ENCODE results near the gene ADCY3. TPM values are rescaled to one million over a fixed set of nuclear protein-coding genes. Genes with fewer than 3 reads are reported as not detected.

ADCY3 gene
- total and polyA plus RNA-seq, 12 donors = 5.3 to 50.8 (median 13.1) TPM

DNA sequence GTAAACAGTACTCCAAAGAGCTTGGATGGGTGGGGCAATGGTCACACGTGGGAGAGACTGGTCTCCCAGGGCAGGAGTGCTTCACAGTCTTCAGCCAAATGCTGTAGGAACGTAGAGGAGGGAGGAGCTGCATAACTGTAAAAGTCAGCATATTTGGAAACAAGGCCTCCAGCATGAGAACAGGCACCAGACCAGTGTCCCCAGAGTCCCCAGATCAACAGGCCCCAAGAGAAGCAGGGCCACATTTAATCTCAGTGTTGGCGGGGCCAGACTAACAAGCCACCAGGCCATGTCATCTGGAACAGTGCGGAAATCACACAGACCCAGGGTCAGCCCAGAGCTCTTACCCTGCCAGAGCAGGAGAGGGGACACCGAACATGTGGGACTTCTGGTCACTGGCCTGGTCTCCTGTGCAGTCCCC lies 63.2 kb downstream of the ADCY3 start:
- Histone ChIP-seq H3K27ac (peak overlapping the region; percentile 40 to 85 (median 77)), H3K27me3 (no peaks in the 10 kb centered on the region), H3K4me1 (peaks cover 0 to 50% (median 16%) of the 10 kb centered on the region in 9 donors), H3K9me3 (no peaks in the 10 kb centered on the region), H3K4me3 (no peak overlapping the region), H3K36me3 (no peaks in the 10 kb centered on the region)
- intact Hi-C loops (cut with DNase I) = loop anchor here in 3 of 10 donors (5.0 to 10.0 kb wide), 3 partner anchors 58 to 116 kb away; partner anchors contain the start of gene DNAJC27 (in 1 of the 3)
- TF ChIP-seq, protein P1, sequence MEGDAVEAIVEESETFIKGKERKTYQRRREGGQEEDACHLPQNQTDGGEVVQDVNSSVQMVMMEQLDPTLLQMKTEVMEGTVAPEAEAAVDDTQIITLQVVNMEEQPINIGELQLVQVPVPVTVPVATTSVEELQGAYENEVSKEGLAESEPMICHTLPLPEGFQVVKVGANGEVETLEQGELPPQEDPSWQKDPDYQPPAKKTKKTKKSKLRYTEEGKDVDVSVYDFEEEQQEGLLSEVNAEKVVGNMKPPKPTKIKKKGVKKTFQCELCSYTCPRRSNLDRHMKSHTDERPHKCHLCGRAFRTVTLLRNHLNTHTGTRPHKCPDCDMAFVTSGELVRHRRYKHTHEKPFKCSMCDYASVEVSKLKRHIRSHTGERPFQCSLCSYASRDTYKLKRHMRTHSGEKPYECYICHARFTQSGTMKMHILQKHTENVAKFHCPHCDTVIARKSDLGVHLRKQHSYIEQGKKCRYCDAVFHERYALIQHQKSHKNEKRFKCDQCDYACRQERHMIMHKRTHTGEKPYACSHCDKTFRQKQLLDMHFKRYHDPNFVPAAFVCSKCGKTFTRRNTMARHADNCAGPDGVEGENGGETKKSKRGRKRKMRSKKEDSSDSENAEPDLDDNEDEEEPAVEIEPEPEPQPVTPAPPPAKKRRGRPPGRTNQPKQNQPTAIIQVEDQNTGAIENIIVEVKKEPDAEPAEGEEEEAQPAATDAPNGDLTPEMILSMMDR (IDR thresholded peaks at IDR 0.05) = no peak
- peak; percentile 44 to 63 for DNase-seq
- ATAC-seq = peak; percentile 43 to 63 (median 57)
- WGBS, 2 donors = 58 to 73% methylated on average over 5 of the region's 5 CpGs

DNA sequence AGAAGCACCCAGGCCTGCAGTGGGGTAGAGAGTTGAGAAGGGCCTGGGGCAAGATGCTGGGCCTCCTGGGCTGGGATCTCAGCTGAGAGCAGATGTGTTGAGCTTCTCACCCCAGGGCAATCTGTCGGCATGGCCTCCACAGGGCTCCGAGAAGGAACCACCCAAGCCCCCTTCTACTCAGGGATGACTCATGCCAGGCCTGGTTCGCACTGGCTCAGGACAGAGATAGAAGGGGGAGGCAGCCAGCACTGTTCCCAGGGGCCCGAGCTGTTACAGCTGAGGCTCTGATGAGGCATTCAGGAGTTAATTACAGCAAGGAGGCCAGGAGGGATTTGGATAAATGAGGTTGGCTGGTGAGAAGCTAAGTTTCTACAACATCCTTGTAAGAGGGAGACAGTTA lies 64.3 kb downstream of the ADCY3 start:
- Histone ChIP-seq H3K9me3 (no peaks in the 10 kb centered on the region), H3K4me3 (no peak overlapping the region), H3K36me3 (no peaks in the 10 kb centered on the region), H3K27ac (peak overlapping the region; percentile 40 to 85 (median 77)), H3K4me1 (peaks cover 0 to 41% (median 14%) of the 10 kb centered on the region in 9 donors), H3K27me3 (no peaks in the 10 kb centered on the region)
- intact Hi-C loops (cut with DNase I) = loop anchor here in 3 of 10 donors (5.0 to 10.0 kb wide), 3 partner anchors 59 to 117 kb away; partner anchors contain the start of gene DNAJC27 (in 1 of the 3)
- whole genome bisulfite sequencing, 2 donors = 46 to 68% methylated on average over 4 of the region's 4 CpGs
- TF ChIP-seq, protein P1 (IDR thresholded peaks at IDR 0.05) = no peak
- DNase-seq = peak in 1 of 2 donors; percentile 51
- ATAC-seq = peak in 7 of 8 donors; percentile 5 to 80 (median 33)

DNA sequence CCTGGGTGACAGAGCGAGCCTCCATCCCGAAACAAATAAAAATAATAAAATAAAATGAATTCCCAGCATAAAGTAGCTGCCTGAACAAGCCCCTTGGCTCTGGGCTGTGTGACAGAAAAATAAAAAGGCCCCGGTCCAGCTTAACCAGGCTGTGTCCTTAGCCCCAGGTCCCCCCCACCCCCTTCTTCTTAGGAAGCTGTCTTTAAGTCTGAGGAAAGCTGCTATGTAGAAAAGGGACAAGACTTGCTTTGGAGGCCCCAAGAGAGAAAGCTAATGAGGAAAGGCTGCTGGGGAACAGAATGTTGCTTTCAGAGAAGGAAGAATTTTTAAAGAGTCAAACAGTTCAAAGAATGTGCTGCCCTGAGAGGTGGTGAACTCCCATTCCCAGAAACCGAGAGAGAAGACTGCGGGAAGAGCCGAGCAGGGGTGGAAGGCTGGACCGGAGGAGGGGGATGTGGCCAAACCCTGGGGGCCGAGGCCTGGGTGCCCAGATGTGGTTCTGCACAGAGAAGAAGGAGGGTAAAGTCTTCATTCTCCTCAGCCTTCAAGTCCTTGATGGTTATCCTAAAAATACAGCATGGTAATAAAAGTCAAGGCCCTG lies 64.9 kb downstream of the ADCY3 start:
- Histone ChIP-seq H3K27ac (peak overlapping the region; percentile 40 to 85 (median 77)), H3K4me3 (no peak overlapping the region), H3K36me3 (no peaks in the 10 kb centered on the region), H3K4me1 (peaks cover 0 to 46% (median 14%) of the 10 kb centered on the region in 9 donors), H3K27me3 (no peaks in the 10 kb centered on the region), H3K9me3 (no peaks in the 10 kb centered on the region)
- intact Hi-C loops (cut with DNase I) = loop anchor here in 3 of 10 donors (5.0 to 10.0 kb wide), 3 partner anchors 60 to 117 kb away; partner anchors contain the start of gene DNAJC27 (in 1 of the 3)
- peak; percentile 13 to 65 (median 50) for ATAC-seq
- DNase-seq = peak in 1 of 2 donors; percentile 27
- TF ChIP-seq, protein P1 (IDR thresholded peaks at IDR 0.05) = no peak
- WGBS, 2 donors = 76 to 83% methylated on average over 8 of the region's 8 CpGs

- Histone ChIP-seq H3K4me3 (no peak overlapping the region), H3K36me3 (no peaks in the 10 kb centered on the region), H3K4me1 (peaks cover 0 to 47% (median 14%) of the 10 kb centered on the region in 9 donors), H3K27me3 (no peaks in the 10 kb centered on the region), H3K27ac (peak overlapping the region in 9 of 10 donors; percentile 70 to 85 (median 78)), H3K9me3 (no peaks in the 10 kb centered on the region)
- intact Hi-C loops (cut with DNase I) = loop anchor here in 2 of 10 donors (10.0 kb wide), 1 partner anchor 61 kb away; no protein-coding TSS in a partner anchor
- TF ChIP-seq, protein P1 (IDR thresholded peaks at IDR 0.05) = no peak
- WGBS, 2 donors = 75 to 76% methylated on average over 3 of the region's 3 CpGs
- DNase-seq (no peak), ATAC-seq (no peak)
These were observed 66.0 kb downstream of the ADCY3 start for GRCh38 chr2:24853996-24854395.

Data from heart right ventricle (tissue), 16 donors.